Ascending aorta (tissue), 2 donors: Measurements from ENCODE around the gene OR5H15. TPM values are rescaled to one million over a fixed set of nuclear protein-coding genes. Genes with fewer than 3 reads are reported as not detected.

ENCODE experiments used
- DNase-seq, 2 donors: peaks; one replicate each; pipeline ENCODE4 v3.0.0-alpha.2; 2019; ENCODE audit warnings: low spot score in 2 of 2
- H3K27ac ChIP-seq, 2 donors: fragments of 200-600 bp; sonication (generic); one replicate each; pipeline ENCODE4 v1.5.1; 2016 to 2017; ENCODE audit warnings: mild to moderate bottlenecking in 1 of 2
- H3K27me3 ChIP-seq: fragments of 200-600 bp; sonication (generic); one replicate; pipeline ENCODE4 v1.5.1; 2017
- H3K36me3 ChIP-seq, 2 donors: fragments of 200-600 bp; sonication (generic); one replicate each; pipeline ENCODE4 v1.5.1; 2016
- H3K4me1 ChIP-seq, 2 donors: fragments of 200-600 bp; sonication (generic); one replicate each; pipeline ENCODE4 v1.5.1; 2016 to 2017; ENCODE audit warnings: mild to moderate bottlenecking in 1 of 2
- H3K4me3 ChIP-seq, 2 donors: fragments of 200-600 bp; sonication (generic); one replicate each; pipeline ENCODE4 v1.5.1; 2016 to 2017; ENCODE audit warnings: mild to moderate bottlenecking in 1 of 2
- H3K9me3 ChIP-seq, 2 donors: fragments of 200-600 bp; sonication (generic); one replicate each; pipeline ENCODE4 v1.5.1; 2016
- intact Hi-C: fragments of 100-400 bp; cut with DNase I; formaldehyde crosslinking; loops from one replicate; pipeline ENCODE4 v1.15.1; 2023
- total RNA-seq: library from RNA; depleted of rRNA; stranded (reverse); fragments of >200 nt; gene quantifications from one replicate; pipeline ENCODE4 v1.1.0, GENCODE V29; 2016
- TF ChIP-seq, protein P1 (sequence below), 3 experiments: fragments of 200-600 bp in 2 of 3; fragments of 450-650 bp in 1 of 3; sonication (generic) in 2 of 3; IDR thresholded peaks; one replicate each; pipeline ENCODE4 v1.5.1; 2016 to 2019; ENCODE audit warnings: antibody characterized with exemption in 3 of 3, mild to moderate bottlenecking in 1 of 3, moderate library complexity in 1 of 3

Gene OR5H15
- total RNA-seq, 1 donor from 2014 or later, result not detected

DNA sequence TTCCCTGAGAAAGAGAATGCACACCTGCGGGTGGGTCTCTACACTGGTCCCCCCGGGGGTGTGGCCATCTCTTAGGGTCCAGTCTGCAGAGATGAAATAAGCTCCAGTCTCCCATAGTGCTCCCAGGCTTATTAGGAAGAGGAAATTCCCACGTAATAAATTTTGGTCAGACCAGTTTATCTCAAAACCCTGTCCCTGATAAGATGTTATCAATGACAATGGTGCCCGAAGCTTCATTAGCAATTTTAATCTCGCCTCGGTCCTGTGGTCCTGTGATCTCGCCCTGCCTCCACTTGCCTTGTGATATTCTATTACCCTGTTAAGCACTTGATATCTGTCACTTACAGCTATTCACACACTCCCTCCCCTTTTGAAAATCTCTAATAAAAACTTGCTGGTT is 46.8 kb downstream of the OR5H15 start:
- no peak for DNase-seq
- TF ChIP-seq, protein P1, sequence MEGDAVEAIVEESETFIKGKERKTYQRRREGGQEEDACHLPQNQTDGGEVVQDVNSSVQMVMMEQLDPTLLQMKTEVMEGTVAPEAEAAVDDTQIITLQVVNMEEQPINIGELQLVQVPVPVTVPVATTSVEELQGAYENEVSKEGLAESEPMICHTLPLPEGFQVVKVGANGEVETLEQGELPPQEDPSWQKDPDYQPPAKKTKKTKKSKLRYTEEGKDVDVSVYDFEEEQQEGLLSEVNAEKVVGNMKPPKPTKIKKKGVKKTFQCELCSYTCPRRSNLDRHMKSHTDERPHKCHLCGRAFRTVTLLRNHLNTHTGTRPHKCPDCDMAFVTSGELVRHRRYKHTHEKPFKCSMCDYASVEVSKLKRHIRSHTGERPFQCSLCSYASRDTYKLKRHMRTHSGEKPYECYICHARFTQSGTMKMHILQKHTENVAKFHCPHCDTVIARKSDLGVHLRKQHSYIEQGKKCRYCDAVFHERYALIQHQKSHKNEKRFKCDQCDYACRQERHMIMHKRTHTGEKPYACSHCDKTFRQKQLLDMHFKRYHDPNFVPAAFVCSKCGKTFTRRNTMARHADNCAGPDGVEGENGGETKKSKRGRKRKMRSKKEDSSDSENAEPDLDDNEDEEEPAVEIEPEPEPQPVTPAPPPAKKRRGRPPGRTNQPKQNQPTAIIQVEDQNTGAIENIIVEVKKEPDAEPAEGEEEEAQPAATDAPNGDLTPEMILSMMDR (IDR thresholded peaks at IDR 0.05), result no peak
- Histone ChIP-seq H3K36me3 (no peaks in the 10 kb centered on the region), H3K27me3 (no peaks in the 10 kb centered on the region), H3K9me3 (no peaks in the 10 kb centered on the region), H3K4me1 (no peaks in the 10 kb centered on the region), H3K27ac (no peak overlapping the region), H3K4me3 (no peak overlapping the region)
- intact Hi-C loops, result no loop called here

DNA sequence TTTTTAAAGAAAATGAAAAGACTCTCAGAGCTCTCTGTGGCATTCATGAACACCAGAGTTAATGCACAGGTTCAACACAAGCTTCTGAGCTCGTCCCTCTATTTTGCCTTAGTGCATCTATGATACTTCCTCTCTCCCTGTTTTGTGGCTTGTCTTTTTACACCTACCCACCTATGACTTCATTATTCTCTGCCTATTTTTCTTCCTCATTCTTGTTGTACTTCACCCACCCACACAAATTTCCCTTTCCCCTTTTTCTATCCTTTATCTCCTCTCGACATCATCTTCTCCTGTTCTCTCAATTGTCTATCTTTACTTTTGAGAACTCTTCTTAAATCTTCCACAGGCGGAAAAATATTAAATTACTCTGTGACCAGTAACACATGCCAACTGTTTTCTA is 48.6 kb downstream of the OR5H15 start:
- H3K27ac ChIP-seq, result no peak overlapping the region
- no peak overlapping the region for H3K4me3 ChIP-seq
- no peak for DNase-seq
- no peaks in the 10 kb centered on the region for H3K9me3 ChIP-seq
- TF ChIP-seq, protein P1 (IDR thresholded peaks at IDR 0.05), result no peak
- H3K36me3 ChIP-seq, result no peaks in the 10 kb centered on the region
- H3K4me1 ChIP-seq, result no peaks in the 10 kb centered on the region
- intact Hi-C loops, result no loop called here
- no peaks in the 10 kb centered on the region for H3K27me3 ChIP-seq

Other genes with a start within 250 kb of the OR5H15 start
- 21.3 TPM for gene RIOX2, start 194.3 kb upstream of the OR5H15 start, total RNA-seq
- not detected for gene GABRR3, start 131.4 kb upstream of the OR5H15 start, total RNA-seq
- not detected for gene OR5AC2, start 79.5 kb upstream of the OR5H15 start, total RNA-seq
- gene OR5H1, start 36.0 kb upstream of the OR5H15 start, total RNA-seq, result not detected
- not detected for gene OR5H14, start 19.2 kb upstream of the OR5H15 start, total RNA-seq
- not detected for gene OR5H6, start 97.5 kb downstream of the OR5H15 start, total RNA-seq
- not detected for gene OR5H2, start 115.8 kb downstream of the OR5H15 start, total RNA-seq
- not detected for gene OR5K4, start 187.2 kb downstream of the OR5H15 start, total RNA-seq
- gene OR5K3, start 224.0 kb downstream of the OR5H15 start, total RNA-seq, result not detected